Endodermal cell (in vitro differentiated cells): Measurements from ENCODE around the gene SREBF2. TPM values are rescaled to one million over a fixed set of nuclear protein-coding genes. Genes with fewer than 3 reads are reported as not detected.

ENCODE experiments used
- DNase-seq: peaks from one replicate; pipeline ENCODE4 v3.0.0-alpha.2; 2017
- H3K27ac ChIP-seq: 2 replicates; pipeline ENCODE4 v1.5.1; 2013; ENCODE audit warnings: mild to moderate bottlenecking, low read depth, low read length, moderate library complexity
- H3K27me3 ChIP-seq: 2 replicates; pipeline ENCODE4 v1.6.1; 2013; ENCODE audit warnings: mild to moderate bottlenecking, low read length, moderate library complexity; ENCODE audit not compliant: insufficient read depth, control insufficient read depth, poor library complexity, severe bottlenecking
- H3K36me3 ChIP-seq: 2 replicates; pipeline ENCODE4 v1.7.0; 2013; ENCODE audit warnings: mild to moderate bottlenecking, low read length, moderate library complexity; ENCODE audit not compliant: control insufficient read depth, insufficient read depth
- H3K4me1 ChIP-seq: one replicate; pipeline ENCODE4 v1.7.0; 2013; ENCODE audit warnings: low read length; ENCODE audit not compliant: control insufficient read depth, insufficient read depth
- H3K4me3 ChIP-seq: 2 replicates; pipeline ENCODE4 v1.5.1; 2013; ENCODE audit warnings: mild to moderate bottlenecking, low read length, moderate library complexity
- H3K9ac ChIP-seq: 2 replicates; pipeline ENCODE4 v1.6.1; 2013; ENCODE audit warnings: mild to moderate bottlenecking, low read length, moderate library complexity; ENCODE audit not compliant: poor library complexity, severe bottlenecking; ENCODE audit errors: extremely low read depth
- H3K9me3 ChIP-seq: 2 replicates; pipeline ENCODE4 v1.6.1; 2013; ENCODE audit warnings: mild to moderate bottlenecking, low read length, moderate library complexity; ENCODE audit not compliant: control insufficient read depth
- H3K27ac Mint-ChIP-seq: 2 replicates; pipeline ENCODE4 v1.8.0; 2020; ENCODE audit warnings: mixed read lengths
- H3K27me3 Mint-ChIP-seq: 2 replicates; pipeline ENCODE4 v1.8.0; 2021; ENCODE audit warnings: mild to moderate bottlenecking, mixed read lengths; ENCODE audit not compliant: insufficient read depth
- H3K36me3 Mint-ChIP-seq: 2 replicates; pipeline ENCODE4 v1.8.0; 2020; ENCODE audit warnings: low read depth, mixed read lengths
- H3K4me1 Mint-ChIP-seq: 2 replicates; pipeline ENCODE4 v1.8.0; 2020; ENCODE audit warnings: mixed read lengths
- H3K4me3 Mint-ChIP-seq: 2 replicates; pipeline ENCODE4 v1.8.0; 2020; ENCODE audit warnings: mild to moderate bottlenecking, moderate library complexity, mixed read lengths
- H3K9me3 Mint-ChIP-seq: 2 replicates; pipeline ENCODE4 v1.8.0; 2020; ENCODE audit warnings: mild to moderate bottlenecking, mixed read lengths
- WGBS, 2 experiments: methylation state at CpG; one replicate each; pipeline versions ENCODE4 v1.1.5 to v1.1.7; 2013; ENCODE audit warnings: missing lambda C conversion rate in 2 of 2, mixed read lengths in 1 of 2; ENCODE audit not compliant: insufficient coverage in 1 of 2, insufficient read length in 1 of 2; 5-methylcytosine and 5-hydroxymethylcytosine counted together
- total RNA-seq, 2 donors: library from RNA; stranded (reverse); fragmentation: NEBNext Ultra II Directional in 1 of 2; extraction: Animal tissue kit (Norgen Biotek cat#: 25700) in 1 of 2; gene quantifications; 2 replicates in 1 of 2; 3 replicates in 1 of 2; pipeline ENCODE4 v1.2.1, GENCODE V29; 2021
- TF ChIP-seq, protein P1 (sequence below): fragments of 200-600 bp; sonication (generic); conservative IDR thresholded peaks from 2 replicates; pipeline ENCODE4 v1.5.0; 2021; ENCODE audit warnings: antibody characterized with exemption, mild to moderate bottlenecking

The SREBF2 gene
- total RNA-seq, 2 donors from 2014 or later, result 125 to 135 TPM

DNA sequence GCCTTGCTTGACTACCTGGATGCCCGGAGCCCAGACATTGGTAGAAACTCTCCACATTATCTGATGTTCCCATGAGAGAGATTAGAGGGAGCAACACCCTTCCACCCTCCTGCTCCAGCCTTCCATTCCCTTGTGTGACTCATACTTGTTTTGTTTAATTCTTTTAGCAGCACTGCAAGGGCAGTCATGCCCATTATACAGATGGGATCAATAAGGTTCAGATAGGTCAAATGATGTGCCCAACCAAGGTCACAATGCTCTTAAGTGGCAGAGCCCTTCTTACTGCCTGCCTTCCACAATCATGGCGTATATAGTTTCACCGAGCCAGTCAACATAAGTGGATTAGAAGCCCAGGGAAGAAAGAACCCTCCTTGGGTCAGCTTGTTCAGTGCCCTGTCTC, 39.0 kb upstream of the SREBF2 start:
- Mint-ChIP-seq H3K9me3 (no peaks in the 10 kb centered on the region), H3K36me3 (no peaks in the 10 kb centered on the region), H3K27ac (no peak overlapping the region), H3K4me1 (no peaks in the 10 kb centered on the region), H3K4me3 (no peak overlapping the region), H3K27me3 (peaks cover 11% of the 10 kb centered on the region)
- Histone ChIP-seq H3K36me3 (no peaks in the 10 kb centered on the region), H3K9ac (no peak overlapping the region), H3K4me3 (no peak overlapping the region), H3K27ac (no peak overlapping the region), H3K9me3 (no peaks in the 10 kb centered on the region), H3K4me1 (no peaks in the 10 kb centered on the region), H3K27me3 (peaks cover 7% of the 10 kb centered on the region)
- 85 to 97% methylated on average over 2 to 3 of the region's 3 CpGs for WGBS, 2 experiments
- TF ChIP-seq, protein P1, sequence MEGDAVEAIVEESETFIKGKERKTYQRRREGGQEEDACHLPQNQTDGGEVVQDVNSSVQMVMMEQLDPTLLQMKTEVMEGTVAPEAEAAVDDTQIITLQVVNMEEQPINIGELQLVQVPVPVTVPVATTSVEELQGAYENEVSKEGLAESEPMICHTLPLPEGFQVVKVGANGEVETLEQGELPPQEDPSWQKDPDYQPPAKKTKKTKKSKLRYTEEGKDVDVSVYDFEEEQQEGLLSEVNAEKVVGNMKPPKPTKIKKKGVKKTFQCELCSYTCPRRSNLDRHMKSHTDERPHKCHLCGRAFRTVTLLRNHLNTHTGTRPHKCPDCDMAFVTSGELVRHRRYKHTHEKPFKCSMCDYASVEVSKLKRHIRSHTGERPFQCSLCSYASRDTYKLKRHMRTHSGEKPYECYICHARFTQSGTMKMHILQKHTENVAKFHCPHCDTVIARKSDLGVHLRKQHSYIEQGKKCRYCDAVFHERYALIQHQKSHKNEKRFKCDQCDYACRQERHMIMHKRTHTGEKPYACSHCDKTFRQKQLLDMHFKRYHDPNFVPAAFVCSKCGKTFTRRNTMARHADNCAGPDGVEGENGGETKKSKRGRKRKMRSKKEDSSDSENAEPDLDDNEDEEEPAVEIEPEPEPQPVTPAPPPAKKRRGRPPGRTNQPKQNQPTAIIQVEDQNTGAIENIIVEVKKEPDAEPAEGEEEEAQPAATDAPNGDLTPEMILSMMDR, result no peak
- DNase-seq, result no peak

DNA sequence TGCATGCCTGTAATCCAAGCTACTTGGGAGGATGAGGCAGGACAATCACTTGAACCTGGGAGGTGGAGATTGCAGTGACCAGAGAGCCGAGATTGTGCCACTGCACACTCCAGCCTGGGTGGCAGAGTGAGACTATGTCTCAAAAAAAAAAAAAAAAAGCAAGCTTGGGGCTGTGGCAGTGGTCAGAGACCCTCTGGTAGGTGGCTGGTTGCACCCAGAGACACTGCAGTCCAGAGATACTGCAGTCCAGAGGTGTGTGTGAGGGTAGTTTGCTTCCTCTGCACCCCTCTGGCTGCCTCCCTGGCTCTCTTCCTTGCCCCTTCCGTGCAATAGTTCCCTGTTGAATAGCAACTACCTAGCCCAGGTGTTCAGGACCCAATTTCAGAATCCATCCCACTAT, 34.2 kb upstream of the SREBF2 start:
- no peaks in the 10 kb centered on the region for H3K27me3 Mint-ChIP-seq
- WGBS, 2 experiments, result 94% methylated on average over 2 of the region's 2 CpGs; no CpG with 5 or more reads in 1 of the 2 experiments
- no peaks in the 10 kb centered on the region for H3K36me3 ChIP-seq

DNA sequence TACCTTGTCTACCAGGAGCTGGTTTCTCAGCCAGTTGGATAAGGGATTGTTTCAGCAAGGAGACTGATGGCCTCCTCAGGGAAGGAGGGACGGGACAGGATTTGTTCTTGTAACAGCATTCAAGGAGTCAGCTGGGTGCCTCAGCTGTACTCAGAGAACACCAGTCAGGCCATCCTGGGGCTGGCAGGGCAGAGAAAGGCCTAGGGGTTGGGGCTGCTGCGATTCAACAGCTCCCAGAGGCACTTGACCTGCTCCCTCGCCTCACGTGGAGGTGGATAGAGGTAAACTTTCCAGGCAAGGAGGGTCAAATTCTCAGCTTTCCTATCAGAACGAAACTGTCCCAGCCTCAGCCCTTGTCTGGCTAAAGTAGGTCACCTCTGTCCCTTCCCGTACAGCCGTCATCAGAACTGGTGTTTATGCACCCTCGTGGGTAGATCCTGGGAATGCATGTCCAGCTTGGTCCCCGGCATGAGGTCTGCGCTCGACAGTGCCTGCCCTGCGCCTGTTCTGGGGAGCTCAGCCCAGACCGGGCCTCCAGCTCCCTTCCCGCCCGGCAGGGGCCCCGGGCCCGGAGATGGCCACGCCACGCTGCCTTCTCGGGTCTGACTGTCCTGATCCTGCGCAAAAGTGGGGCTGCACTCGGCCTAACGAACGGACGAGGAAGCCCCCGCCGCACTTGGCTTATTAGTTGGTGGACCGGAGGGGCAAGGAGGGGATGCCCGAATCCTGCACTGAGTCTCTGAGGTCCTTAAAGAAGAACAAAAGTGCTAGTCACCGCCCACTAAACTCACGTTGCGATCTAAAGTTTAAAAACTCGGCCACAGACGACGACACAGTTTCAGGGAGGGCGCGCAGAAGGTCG, 33.2 kb upstream of the SREBF2 start:
- Histone ChIP-seq H3K27ac (no peak overlapping the region), H3K4me3 (peak overlapping the region; percentile 84), H3K27me3 (no peaks in the 10 kb centered on the region), H3K9ac (no peak overlapping the region), H3K36me3 (no peaks in the 10 kb centered on the region), H3K9me3 (no peaks in the 10 kb centered on the region), H3K4me1 (peaks cover 11% of the 10 kb centered on the region)
- H3K27ac Mint-ChIP-seq, result peak overlapping the region; percentile 87
- H3K4me3 Mint-ChIP-seq, result peak overlapping the region; percentile 89
- TF ChIP-seq, protein P1, result no peak
- 72% methylated on average over 34 to 38 of the region's 38 CpGs for WGBS, 2 experiments
- H3K27me3 Mint-ChIP-seq, result no peaks in the 10 kb centered on the region
- H3K4me1 Mint-ChIP-seq, result peaks cover 19% of the 10 kb centered on the region
- no peaks in the 10 kb centered on the region for H3K9me3 Mint-ChIP-seq
- DNase-seq, result peak; percentile 72
- peaks cover 11% of the 10 kb centered on the region for H3K36me3 Mint-ChIP-seq

More for the DNA sequence above, 34.2 kb upstream of the SREBF2 start:
- Mint-ChIP-seq H3K36me3 (peaks cover 5% of the 10 kb centered on the region), H3K4me3 (no peak overlapping the region), H3K27ac (no peak overlapping the region), H3K4me1 (peaks cover 19% of the 10 kb centered on the region), H3K9me3 (no peaks in the 10 kb centered on the region)
- peaks cover 11% of the 10 kb centered on the region for H3K4me1 ChIP-seq
- no peaks in the 10 kb centered on the region for H3K9me3 ChIP-seq
- H3K27me3 ChIP-seq, result no peaks in the 10 kb centered on the region
- DNase-seq, result no peak
- no peak overlapping the region for H3K4me3 ChIP-seq
- no peak overlapping the region for H3K9ac ChIP-seq
- no peak overlapping the region for H3K27ac ChIP-seq
- TF ChIP-seq, protein P1, result no peak
